HAP-1 (cell line): ENCODE data around the gene PIM3.

Source experiments
- DNase-seq, 2 experiments: peaks; one replicate each; pipeline ENCODE4 v3.0.0-alpha.2; 2016 to 2020; ENCODE audit warnings: low spot score in 2 of 2
- H3K27me3 ChIP-seq: fragments of 250-450 bp; sonication (Bioruptor Pico); 2 replicates; pipeline ENCODE4 v1.5.1; 2020; ENCODE audit warnings: low read depth, mild to moderate bottlenecking, moderate library complexity
- H3K36me3 ChIP-seq: fragments of 250-450 bp; sonication (Bioruptor Pico); replicated peaks from 2 replicates; pipeline ENCODE4 v1.5.1; 2020; ENCODE audit warnings: mild to moderate bottlenecking
- H3K4me1 ChIP-seq: fragments of 250-450 bp; sonication (Bioruptor Pico); 2 replicates; pipeline ENCODE4 v1.5.1; 2020; ENCODE audit warnings: mild to moderate bottlenecking
- H3K4me3 ChIP-seq: fragments of 250-450 bp; sonication (Bioruptor Pico); 2 replicates; pipeline ENCODE4 v1.5.1; 2020; ENCODE audit warnings: mild to moderate bottlenecking, moderate library complexity
- H3K9me3 ChIP-seq: fragments of 250-450 bp; sonication (Bioruptor Pico); 2 replicates; pipeline ENCODE4 v1.5.1; 2020; ENCODE audit warnings: mild to moderate bottlenecking, moderate library complexity
- in situ Hi-C: fragments of 300-500 bp; cut with MboI; formaldehyde crosslinking; loops from 3 replicates; pipeline ENCODE4 v1.14.3; 2020; ENCODE audit warnings: low sequenced_read_pairs, inconsistent platforms, mixed read lengths

Gene PIM3

DNA sequence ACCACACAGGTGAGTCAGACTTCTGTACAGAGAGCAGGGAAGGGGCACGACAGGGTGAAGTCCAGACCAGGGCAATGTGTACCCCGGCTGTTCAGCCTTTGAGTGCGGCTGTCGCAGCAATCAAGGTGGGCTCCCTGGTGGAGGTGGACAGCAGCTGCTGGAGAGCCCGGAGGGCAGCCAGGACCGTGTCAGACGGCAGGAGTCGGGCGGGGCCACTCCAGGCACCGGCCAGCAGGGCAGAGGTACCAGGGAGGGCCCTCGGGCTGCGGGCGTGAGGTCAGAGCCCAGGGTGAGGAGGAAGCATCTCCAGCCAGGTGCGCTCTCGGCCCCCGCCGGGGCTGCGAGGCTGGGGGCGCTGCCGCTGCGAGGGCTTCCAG is 802 bp upstream of the PIM3 start:
- peak overlapping the region; percentile 40 for H3K4me3 ChIP-seq
- H3K4me1 ChIP-seq: peaks cover 19% of the 10 kb centered on the region
- no peaks in the 10 kb centered on the region for H3K9me3 ChIP-seq
- peaks cover 30% of the 10 kb centered on the region for H3K36me3 ChIP-seq
- in situ Hi-C loops: no loop called here
- no peak for DNase-seq
- no peaks in the 10 kb centered on the region for H3K27me3 ChIP-seq

DNA sequence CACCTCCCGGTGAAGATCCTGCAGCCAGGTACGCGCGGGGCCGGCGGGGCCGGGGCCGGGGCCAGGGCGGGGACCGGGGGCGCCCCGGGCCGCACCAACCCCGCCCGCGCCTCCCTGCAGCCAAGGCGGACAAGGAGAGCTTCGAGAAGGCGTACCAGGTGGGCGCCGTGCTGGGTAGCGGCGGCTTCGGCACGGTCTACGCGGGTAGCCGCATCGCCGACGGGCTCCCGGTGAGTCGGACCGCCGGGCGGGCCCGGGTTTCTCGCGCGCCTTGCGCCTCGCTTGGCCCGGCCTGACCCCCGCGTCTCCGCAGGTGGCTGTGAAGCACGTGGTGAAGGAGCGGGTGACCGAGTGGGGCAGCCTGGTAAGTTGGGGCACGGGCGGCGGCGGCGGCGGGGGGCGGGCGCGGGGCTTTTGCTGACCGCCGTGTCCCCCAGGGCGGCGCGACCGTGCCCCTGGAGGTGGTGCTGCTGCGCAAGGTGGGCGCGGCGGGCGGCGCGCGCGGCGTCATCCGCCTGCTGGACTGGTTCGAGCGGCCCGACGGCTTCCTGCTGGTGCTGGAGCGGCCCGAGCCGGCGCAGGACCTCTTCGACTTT is 531 bp downstream of the PIM3 start:
- Histone ChIP-seq H3K4me1 (peaks cover 19% of the 10 kb centered on the region), H3K36me3 (peaks cover 32% of the 10 kb centered on the region)

DNA sequence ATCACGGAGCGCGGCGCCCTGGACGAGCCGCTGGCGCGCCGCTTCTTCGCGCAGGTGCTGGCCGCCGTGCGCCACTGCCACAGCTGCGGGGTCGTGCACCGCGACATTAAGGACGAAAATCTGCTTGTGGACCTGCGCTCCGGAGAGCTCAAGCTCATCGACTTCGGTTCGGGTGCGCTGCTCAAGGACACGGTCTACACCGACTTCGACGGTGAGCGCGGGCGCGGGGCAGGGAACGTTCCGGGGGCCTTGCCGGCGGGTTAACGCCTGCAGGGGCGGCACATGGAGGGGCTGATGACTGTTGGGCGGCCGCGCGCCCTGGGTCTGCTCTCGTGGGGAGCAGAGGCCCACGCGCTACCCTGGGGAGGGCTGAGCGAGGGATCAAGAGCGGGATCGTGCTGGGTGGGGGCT is 1.0 kb downstream of the PIM3 start:
- Histone ChIP-seq H3K36me3 (peaks cover 32% of the 10 kb centered on the region), H3K9me3 (no peaks in the 10 kb centered on the region), H3K4me3 (peak overlapping the region; percentile 76), H3K27me3 (no peaks in the 10 kb centered on the region), H3K4me1 (peaks cover 19% of the 10 kb centered on the region)
- DNase-seq: no peak
- in situ Hi-C loops: no loop called here

More for the DNA sequence above, 531 bp downstream of the PIM3 start:
- DNase-seq: no peak
- in situ Hi-C loops: no loop called here
- Histone ChIP-seq H3K27me3 (no peaks in the 10 kb centered on the region), H3K4me3 (peak overlapping the region; percentile 76), H3K9me3 (no peaks in the 10 kb centered on the region)

DNA sequence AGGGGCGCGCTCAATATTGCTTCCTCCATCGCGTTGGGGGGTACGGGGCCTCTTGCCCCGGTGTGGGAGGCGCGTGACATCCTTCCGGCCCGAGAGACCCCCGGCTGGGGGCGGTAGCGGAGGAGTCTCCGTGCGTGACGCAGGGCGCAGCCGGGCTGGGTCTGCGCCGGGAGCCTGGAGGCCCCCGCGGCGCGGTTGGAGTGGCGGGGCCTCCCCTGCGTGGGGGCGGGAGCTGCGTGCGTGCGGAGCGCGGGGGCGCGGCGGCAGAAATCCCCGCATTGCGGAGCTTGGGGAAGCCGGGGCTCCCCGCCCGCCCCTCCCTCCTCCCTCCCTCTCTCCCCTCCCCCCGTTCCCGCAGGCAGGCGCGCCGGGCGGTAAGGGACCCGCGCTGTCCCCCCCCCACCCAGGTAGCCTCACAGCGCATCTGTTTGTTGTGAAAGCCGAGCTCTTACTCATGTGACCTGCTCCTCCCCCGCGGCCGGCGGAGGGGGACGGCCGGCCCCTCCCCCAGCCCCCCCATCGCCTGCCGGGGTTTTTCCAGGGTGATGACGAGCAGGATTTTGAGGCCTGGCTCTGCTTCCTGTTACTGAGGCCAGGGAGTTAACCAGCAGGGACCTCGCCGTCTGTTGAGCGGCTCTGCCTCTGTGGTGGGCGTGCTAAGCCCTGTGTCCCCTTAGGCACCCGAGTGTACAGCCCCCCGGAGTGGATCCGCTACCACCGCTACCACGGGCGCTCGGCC is 1.6 kb downstream of the PIM3 start:
- peak; percentile 28 to 81 for DNase-seq
- in situ Hi-C loops: no loop called here
- Histone ChIP-seq H3K36me3 (peaks cover 32% of the 10 kb centered on the region), H3K9me3 (no peaks in the 10 kb centered on the region), H3K4me3 (peak overlapping the region; percentile 76), H3K4me1 (peaks cover 19% of the 10 kb centered on the region), H3K27me3 (no peaks in the 10 kb centered on the region)

DNA sequence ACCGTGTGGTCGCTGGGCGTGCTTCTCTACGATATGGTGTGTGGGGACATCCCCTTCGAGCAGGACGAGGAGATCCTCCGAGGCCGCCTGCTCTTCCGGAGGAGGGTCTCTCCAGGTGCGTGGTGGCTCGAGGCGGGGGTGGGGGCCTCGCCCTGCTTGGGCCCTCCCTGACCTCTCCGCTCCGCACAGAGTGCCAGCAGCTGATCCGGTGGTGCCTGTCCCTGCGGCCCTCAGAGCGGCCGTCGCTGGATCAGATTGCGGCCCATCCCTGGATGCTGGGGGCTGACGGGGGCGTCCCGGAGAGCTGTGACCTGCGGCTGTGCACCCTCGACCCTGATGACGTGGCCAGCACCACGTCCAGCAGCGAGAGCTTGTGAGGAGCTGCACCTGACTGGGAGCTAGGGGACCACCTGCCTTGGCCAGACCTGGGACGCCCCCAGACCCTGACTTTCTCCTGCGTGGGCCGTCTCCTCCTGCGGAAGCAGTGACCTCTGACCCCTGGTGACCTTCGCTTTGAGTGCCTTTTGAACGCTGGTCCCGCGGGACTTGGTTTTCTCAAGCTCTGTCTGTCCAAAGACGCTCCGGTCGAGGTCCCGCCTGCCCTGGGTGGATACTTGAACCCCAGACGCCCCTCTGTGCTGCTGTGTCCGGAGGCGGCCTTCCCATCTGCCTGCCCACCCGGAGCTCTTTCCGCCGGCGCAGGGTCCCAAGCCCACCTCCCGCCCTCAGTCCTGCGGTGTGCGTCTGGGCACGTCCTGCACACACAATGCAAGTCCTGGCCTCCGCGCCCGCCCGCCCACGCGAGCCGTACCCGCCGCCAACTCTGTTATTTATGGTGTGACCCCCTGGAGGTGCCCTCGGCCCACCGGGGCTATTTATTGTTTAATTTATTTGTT is 2.4 kb downstream of the PIM3 start:
- no peaks in the 10 kb centered on the region for H3K9me3 ChIP-seq
- no peaks in the 10 kb centered on the region for H3K27me3 ChIP-seq
- peaks cover 32% of the 10 kb centered on the region for H3K36me3 ChIP-seq
- H3K4me3 ChIP-seq: peak overlapping the region; percentile 76
- in situ Hi-C loops: no loop called here
- DNase-seq: peak in 1 of 2 experiments; percentile 24
- H3K4me1 ChIP-seq: peaks cover 19% of the 10 kb centered on the region

DNA sequence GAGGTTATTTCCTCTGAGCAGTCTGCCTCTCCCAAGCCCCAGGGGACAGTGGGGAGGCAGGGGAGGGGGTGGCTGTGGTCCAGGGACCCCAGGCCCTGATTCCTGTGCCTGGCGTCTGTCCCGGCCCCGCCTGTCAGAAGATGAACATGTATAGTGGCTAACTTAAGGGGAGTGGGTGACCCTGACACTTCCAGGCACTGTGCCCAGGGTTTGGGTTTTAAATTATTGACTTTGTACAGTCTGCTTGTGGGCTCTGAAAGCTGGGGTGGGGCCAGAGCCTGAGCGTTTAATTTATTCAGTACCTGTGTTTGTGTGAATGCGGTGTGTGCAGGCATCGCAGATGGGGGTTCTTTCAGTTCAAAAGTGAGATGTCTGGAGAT is 3.1 kb downstream of the PIM3 start:
- in situ Hi-C loops: no loop called here
- H3K4me3 ChIP-seq: no peak overlapping the region

DNA sequence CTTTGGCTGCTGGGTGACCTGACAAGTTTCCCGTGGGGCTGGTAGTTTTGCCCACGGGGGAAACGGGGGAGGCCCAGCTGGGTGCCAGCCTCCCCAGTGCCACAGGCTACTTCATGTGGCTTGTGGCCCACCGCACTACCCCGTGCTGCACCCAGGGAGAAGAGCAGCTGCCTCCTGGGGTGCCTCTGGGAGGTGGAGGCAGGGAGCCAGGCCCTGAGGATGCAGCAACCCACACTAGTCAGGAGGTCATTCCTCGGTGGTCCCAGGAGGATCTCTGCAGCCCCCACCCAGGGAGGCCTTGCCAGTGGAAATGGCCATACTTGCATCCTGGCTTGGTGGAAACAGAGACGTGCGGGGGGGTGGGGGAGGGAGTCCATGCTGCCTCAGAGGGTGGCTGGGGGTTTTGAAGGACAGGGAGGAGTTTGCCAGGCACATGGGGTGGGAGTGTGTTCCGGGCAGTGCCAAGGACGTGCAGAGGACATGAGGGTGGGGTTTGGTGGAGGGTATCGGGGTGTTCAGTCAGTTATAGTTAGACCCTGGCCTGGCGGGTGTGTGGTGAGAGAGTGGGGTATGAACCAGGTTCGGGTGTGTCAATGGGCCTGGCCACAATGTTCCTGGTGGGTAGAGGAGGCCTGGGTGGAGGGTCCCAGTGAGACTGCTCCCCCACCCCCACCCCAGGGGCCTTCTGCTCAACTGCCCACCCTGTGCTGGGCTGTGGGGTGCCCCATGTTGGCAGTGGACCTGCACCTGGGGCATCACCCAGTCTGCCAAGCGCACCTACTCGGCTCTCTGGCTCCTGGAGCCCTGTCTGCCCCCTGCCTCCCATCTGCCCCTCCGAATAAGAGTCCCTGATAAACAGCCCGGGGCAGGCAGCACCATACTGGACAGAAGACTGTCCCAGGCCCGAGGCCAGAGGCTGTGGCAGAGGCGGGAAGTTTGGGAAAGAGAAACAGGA is 3.8 kb downstream of the PIM3 start:
- DNase-seq: peak in 1 of 2 experiments; percentile 20
- peaks cover 16% of the 10 kb centered on the region for H3K4me1 ChIP-seq
- H3K36me3 ChIP-seq: peaks cover 32% of the 10 kb centered on the region
- in situ Hi-C loops: no loop called here
- no peak overlapping the region for H3K4me3 ChIP-seq
- no peaks in the 10 kb centered on the region for H3K9me3 ChIP-seq
- no peaks in the 10 kb centered on the region for H3K27me3 ChIP-seq

More for the DNA sequence above, 3.1 kb downstream of the PIM3 start:
- no peak for DNase-seq
- Histone ChIP-seq H3K4me1 (peaks cover 19% of the 10 kb centered on the region), H3K36me3 (peaks cover 32% of the 10 kb centered on the region), H3K9me3 (no peaks in the 10 kb centered on the region), H3K27me3 (no peaks in the 10 kb centered on the region)

DNA sequence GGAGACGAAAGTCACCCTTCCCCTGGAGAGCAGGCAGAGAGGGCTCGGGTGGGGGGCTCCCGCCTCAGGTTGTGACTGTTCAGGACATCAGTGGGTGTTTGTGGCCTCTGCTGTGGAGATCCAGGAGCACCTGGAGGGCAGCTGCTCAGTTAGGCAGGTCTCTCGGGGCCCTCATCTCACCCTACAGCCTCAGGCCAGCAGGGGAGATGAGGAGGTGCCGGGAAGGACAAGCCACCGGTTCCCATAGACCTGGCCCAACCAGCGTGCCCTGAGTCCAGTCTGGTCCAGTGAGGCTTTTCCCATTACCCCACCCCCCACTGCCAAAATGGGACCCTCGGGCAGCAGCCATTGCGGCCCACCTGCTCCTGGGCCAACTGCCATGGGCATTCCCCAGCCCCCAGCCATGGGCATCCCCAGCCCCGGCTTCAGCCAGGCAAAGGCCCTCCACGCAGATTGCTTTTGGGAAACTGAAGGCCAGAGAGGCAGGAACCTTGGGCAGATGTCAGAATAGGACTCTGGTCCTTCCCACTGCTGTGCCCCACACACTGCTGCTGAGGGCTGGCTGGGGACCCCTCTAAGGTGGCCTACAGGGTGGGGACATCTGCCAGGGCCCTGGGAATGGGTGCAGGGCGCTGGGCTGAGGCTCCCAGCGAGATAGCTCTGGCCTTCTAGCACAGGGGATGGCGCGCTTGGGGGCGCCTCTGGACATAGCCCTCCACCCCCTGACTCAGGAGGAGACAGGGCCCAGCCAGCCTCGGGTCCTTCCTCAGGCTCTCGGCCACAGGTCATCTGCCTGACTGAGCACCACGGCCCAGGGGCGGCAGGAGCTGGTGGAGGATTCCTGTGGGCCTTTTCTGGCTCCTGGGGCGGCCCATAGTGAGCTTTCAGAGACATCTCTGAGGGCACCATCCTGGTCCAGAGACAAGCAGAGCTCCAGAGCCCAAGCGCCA is 4.8 kb downstream of the PIM3 start:
- peaks cover 32% of the 10 kb centered on the region for H3K36me3 ChIP-seq
- no peaks in the 10 kb centered on the region for H3K9me3 ChIP-seq
- no peaks in the 10 kb centered on the region for H3K27me3 ChIP-seq
- H3K4me3 ChIP-seq: no peak overlapping the region
- peaks cover 12% of the 10 kb centered on the region for H3K4me1 ChIP-seq
- peak in 1 of 2 experiments; percentile 24 for DNase-seq
- in situ Hi-C loops: no loop called here

DNA sequence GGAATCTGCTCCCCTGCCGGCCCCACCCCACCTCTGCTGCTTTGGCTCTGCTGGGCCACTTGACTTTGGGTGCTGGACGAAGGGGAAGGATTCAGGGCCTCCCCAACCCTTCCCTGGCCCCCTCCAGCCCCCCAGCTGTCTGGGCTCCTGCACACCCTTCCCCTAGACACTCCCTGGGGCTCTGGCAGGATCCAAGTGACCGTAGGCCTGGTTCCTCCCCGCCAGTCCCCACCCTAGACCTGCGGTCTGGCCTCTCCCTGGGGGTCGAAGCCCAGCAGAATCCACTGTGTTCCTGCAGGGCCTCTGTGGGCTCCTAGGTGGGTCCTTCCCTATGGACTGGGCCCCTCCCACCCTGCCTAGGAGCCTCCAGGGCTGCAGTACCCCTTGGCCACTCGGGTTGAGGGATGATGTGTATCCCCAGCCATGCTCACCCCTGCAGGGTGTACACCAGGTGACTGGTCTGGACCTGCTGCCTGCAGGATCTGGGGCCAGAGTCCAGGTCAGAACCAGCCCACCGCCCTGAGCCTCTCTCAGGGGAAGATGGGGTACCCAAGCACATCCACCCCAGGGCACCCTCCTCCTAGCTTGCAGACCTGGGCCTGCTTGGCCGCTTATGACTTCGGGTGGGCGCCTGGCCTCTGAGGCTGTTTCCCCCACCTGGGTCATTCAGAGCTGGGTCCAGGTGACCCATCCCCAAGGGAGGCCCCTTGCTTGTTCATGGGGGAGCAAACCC is 5.6 kb downstream of the PIM3 start:
- Histone ChIP-seq H3K4me3 (no peak overlapping the region), H3K27me3 (no peaks in the 10 kb centered on the region), H3K36me3 (peaks cover 32% of the 10 kb centered on the region), H3K9me3 (no peaks in the 10 kb centered on the region), H3K4me1 (peaks cover 20% of the 10 kb centered on the region)
- DNase-seq: peak in 1 of 2 experiments; percentile 20
- in situ Hi-C loops: no loop called here

DNA sequence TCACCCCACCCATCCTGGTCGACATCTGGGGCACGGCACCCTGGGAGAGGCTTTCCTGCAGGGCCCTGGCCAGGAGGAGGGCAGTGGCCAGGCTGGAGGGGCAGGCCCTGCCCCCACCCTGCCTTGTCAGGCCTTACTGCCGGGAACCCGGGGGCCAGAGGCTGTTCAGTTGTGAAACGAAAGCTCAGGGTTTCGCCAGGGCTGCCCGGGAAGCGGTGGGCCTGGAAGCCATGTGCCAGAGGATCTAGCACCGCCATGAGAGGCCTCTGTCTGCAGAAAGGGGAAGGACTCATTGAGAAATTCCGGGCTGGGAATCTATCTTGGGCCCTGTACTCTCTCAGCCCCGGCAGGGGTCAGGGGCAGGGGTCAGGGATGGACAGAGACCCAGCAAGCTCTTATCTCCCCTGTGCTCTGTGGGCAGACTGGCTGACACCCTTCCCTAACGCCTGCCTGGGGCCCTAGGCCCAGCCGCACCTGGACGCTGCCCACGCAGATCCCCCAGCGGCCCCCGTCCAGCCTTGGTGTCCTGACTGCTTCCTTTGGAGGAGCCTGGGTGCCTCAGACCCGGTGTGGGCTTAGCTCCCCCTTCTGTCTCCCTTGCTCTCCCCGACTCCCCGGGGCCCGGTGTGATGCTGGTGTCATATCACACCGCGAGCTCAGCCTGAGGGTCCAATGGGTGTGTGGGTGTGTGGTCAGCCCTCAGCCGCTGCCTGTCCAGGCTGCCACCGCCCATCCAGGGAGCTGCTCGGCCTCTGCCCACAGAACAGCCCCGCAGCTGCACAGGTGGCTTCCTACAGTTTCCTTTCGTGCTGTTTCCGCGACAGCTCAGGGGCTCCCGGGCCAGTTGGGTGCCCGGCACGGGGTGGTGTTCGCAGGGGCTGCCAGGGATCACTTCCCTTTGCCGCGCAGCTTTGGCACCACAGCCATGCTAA is 6.5 kb downstream of the PIM3 start:
- Histone ChIP-seq H3K9me3 (no peaks in the 10 kb centered on the region), H3K4me3 (no peak overlapping the region), H3K27me3 (no peaks in the 10 kb centered on the region), H3K36me3 (peaks cover 25% of the 10 kb centered on the region), H3K4me1 (peaks cover 28% of the 10 kb centered on the region)
- in situ Hi-C loops: no loop called here
- DNase-seq: peak in 1 of 2 experiments; percentile 23

DNA sequence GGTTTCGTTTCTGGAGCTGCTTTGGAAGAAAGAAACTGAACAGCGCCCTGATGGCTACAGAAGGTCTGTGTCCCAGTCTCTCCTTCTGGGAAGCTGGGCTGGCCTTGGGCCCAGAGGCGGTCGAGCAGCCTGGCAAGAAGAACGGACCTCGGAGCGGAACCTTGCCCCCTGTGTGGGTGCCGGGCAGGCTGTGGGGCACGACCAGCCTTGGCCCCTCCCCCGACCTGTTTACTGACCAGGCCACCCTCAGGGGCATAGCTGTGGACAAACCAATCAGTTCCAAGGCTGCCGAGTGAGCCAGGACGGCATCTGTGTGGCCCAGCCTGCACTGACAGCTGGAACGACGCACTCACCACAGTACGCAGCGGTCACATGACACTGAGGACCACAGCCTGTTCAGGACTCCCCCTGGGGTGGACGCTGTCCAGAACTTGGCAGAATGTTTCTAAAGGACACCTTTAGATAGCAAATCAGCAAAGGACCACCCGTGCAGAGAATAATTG is 7.2 kb downstream of the PIM3 start:
- H3K4me1 ChIP-seq: peaks cover 26% of the 10 kb centered on the region
- H3K36me3 ChIP-seq: peaks cover 20% of the 10 kb centered on the region
- DNase-seq: peak in 1 of 2 experiments; percentile 19
- in situ Hi-C loops: no loop called here
- no peak overlapping the region for H3K4me3 ChIP-seq
- no peaks in the 10 kb centered on the region for H3K27me3 ChIP-seq
- H3K9me3 ChIP-seq: no peaks in the 10 kb centered on the region
